Pancreas (tissue), 10 donors: ENCODE data around the gene SF3A1. TPM values are rescaled to one million over a fixed set of nuclear protein-coding genes. Genes with fewer than 3 reads are reported as not detected.

Experiments
- ATAC-seq, 4 donors: fragments of 200-7000 bp; cut with Tn5 transposase; one replicate each; pipeline versions ENCODE4 v1.8.0 to v1.9.1; 2020; ENCODE audit warnings: mild to moderate bottlenecking in 4 of 4, moderate library complexity in 4 of 4
- DNase-seq, 6 donors: peaks; one replicate each; pipeline ENCODE4 v3.0.0-alpha.2; 2020
- FAIRE-seq: peaks from 2 replicates; lab custom pipeline; 2012; peaks lifted over from hg19 to GRCh38; lab: Jason Lieb, UNC
- H3K27ac ChIP-seq, 4 donors: fragments of 200-600 bp; sonication (generic); 1 replicate in 3 of 4; 2 replicates in 1 of 4; pipeline versions ENCODE4 v1.5.0 to v1.8.0; 2020
- H3K27me3 ChIP-seq, 4 donors: fragments of 200-600 bp; one replicate each; pipeline ENCODE4 v1.8.0; 2021
- H3K36me3 ChIP-seq, 3 donors: fragments of 200-600 bp; sonication (generic) in 1 of 3; one replicate each; pipeline versions ENCODE4 v1.5.0 to v1.8.0; 2020 to 2021
- H3K4me1 ChIP-seq, 3 donors: fragments of 200-600 bp; one replicate each; pipeline ENCODE4 v1.8.0; 2021
- H3K4me3 ChIP-seq, 4 donors: fragments of 200-600 bp; sonication (generic) in 2 of 4; one replicate each; pipeline versions ENCODE4 v1.5.0 to v1.8.0; 2020 to 2021
- H3K9me3 ChIP-seq, 4 donors: fragments of 200-600 bp; one replicate each; pipeline ENCODE4 v1.8.0; 2021
- CTCF ChIP-seq, 4 donors: fragments of 200-600 bp; sonication (generic) in 3 of 4; IDR thresholded peaks; one replicate each; pipeline versions ENCODE4 v1.5.0 to v1.8.0; 2021; ENCODE audit warnings: antibody characterized with exemption in 4 of 4
- WGBS, 2 donors: extraction: QIAGEN DNeasy Blood & Tissue Kit; methylation state at CpG; one replicate each; pipeline ENCODE4 v1.1.7; 2013; 5-methylcytosine and 5-hydroxymethylcytosine counted together
- intact Hi-C, 3 donors: fragments of 100-400 bp; cut with DNase I; formaldehyde crosslinking; loops; one replicate each; pipeline versions ENCODE4 v1.11.1 to v1.14.2; 2022
- polyA plus RNA-seq, 2 donors: library from polyadenylated mRNA; stranded (reverse); fragments of 200-250 nt; gene quantifications; one replicate each; pipeline ENCODE4 v1.2.3, GENCODE V29; 2013
- total RNA-seq, 6 donors: library from RNA; stranded (reverse); fragmentation: NEBNext Ultra II Directional in 4 of 6; extraction: Animal tissue kit (Norgen Biotek cat#: 25700) in 4 of 6; gene quantifications; one replicate each; pipeline versions ENCODE4 v1.2.1 to v1.2.4, GENCODE V29; 2021 to 2023
- donor health status: healthy with polysubstance abuse.
- donor health status: DM: no; HTN: no; CAD: no; lungs with moderate emphysema.
- donor health status: DM: no; HTN: no; CAD: no.
- donor health status: control.
- donor health status: control.
- donor health status: Bipolar disorder and iron deficiency.
- donor health status: DM: yes; HTN: yes; CAD: no.
- donor health status: DM: no; HTN: no; CAD: no.
- donor health status: DM: no; HTN: no; CAD: no.
- donor health status: DM: yes; HTN: yes; CAD: no.

Gene SF3A1
- total and polyA plus RNA-seq, 8 donors = 19.2 to 102 (median 85.8) TPM

- no peaks in the 10 kb centered on the region for H3K27me3 ChIP-seq
- 90 to 93% methylated on average over 11 of the region's 11 CpGs for WGBS, 2 donors
- intact Hi-C loops = no loop called here
- no peak overlapping the region for H3K4me3 ChIP-seq
- peaks cover 0 to 10% (median 0%) of the 10 kb centered on the region in 3 donors for H3K4me1 ChIP-seq
- H3K27ac ChIP-seq = no peak overlapping the region
- no peak for TF ChIP-seq CTCF (IDR thresholded peaks at IDR 0.05)
- DNase-seq (no peak), FAIRE-seq (no peak), ATAC-seq (no peak)
- no peaks in the 10 kb centered on the region for H3K9me3 ChIP-seq
- H3K36me3 ChIP-seq = peaks cover 0 to 27% (median 3%) of the 10 kb centered on the region in 3 donors
Observed at GRCh38 chr22:30297276-30297990, 59.3 kb downstream of the SF3A1 start.

DNA sequence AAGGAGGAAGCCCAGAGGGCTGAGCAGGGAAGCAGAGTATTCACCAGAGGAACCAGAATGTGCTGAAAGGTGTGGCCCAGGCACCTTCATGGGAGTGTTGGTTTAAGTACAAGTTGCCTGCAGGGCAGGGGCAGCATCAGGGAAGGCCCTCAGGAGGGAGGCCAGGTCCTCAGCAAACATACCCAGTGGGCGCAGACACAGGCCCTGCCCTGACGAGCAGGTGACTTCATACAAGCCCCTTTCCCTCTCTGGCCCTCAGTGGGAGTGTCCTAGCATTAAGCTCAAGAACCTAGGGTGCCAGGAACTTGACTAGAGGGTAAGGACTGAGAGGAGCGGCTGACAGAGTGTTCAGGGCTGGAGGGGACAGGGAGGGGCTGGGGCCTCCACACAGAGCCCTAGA is 59.9 kb downstream of the SF3A1 start:
- Histone ChIP-seq H3K27ac (no peak overlapping the region), H3K27me3 (no peaks in the 10 kb centered on the region), H3K4me3 (no peak overlapping the region), H3K9me3 (no peaks in the 10 kb centered on the region), H3K36me3 (peaks cover 0 to 32% (median 3%) of the 10 kb centered on the region in 3 donors), H3K4me1 (peaks cover 0 to 4% (median 0%) of the 10 kb centered on the region in 3 donors)
- no peak for DNase-seq
- WGBS, 2 donors = 94 to 96% methylated on average over 3 of the region's 3 CpGs
- intact Hi-C loops = no loop called here
- FAIRE-seq = no peak
- no peak for ATAC-seq
- no peak for TF ChIP-seq CTCF (IDR thresholded peaks at IDR 0.05)

- H3K4me3 ChIP-seq = no peak overlapping the region
- intact Hi-C loops = no loop called here
- no peaks in the 10 kb centered on the region for H3K9me3 ChIP-seq
- H3K36me3 ChIP-seq = peaks cover 0 to 32% (median 3%) of the 10 kb centered on the region in 3 donors
- ATAC-seq (no peak), DNase-seq (no peak), FAIRE-seq (no peak)
- peaks cover 0 to 4% (median 3%) of the 10 kb centered on the region in 3 donors for H3K4me1 ChIP-seq
- no peak overlapping the region for H3K27ac ChIP-seq
- no peak for TF ChIP-seq CTCF (IDR thresholded peaks at IDR 0.05)
- no peaks in the 10 kb centered on the region for H3K27me3 ChIP-seq
- 94 to 95% methylated on average over 4 of the region's 4 CpGs for WGBS, 2 donors
Observed at GRCh38 chr22:30296324-30296723, 60.4 kb downstream of the SF3A1 start.

GRCh38 chr22:30295576-30295975 is 61.1 kb downstream of the SF3A1 start:
- ATAC-seq (no peak), DNase-seq (no peak), FAIRE-seq (no peak)
- H3K36me3 ChIP-seq = peaks cover 0 to 32% (median 3%) of the 10 kb centered on the region in 3 donors
- WGBS, 2 donors = 75 to 86% methylated on average over 7 of the region's 7 CpGs
- peaks cover 4 to 11% (median 11%) of the 10 kb centered on the region in 3 donors for H3K4me1 ChIP-seq
- TF ChIP-seq CTCF (IDR thresholded peaks at IDR 0.05) = no peak
- intact Hi-C loops = no loop called here
- no peak overlapping the region for H3K4me3 ChIP-seq
- no peaks in the 10 kb centered on the region for H3K27me3 ChIP-seq
- no peak overlapping the region for H3K27ac ChIP-seq
- no peaks in the 10 kb centered on the region for H3K9me3 ChIP-seq

- Histone ChIP-seq H3K4me1 (peaks cover 10 to 17% (median 14%) of the 10 kb centered on the region in 3 donors), H3K27me3 (no peaks in the 10 kb centered on the region), H3K27ac (no peak overlapping the region), H3K36me3 (peaks cover 0 to 32% (median 3%) of the 10 kb centered on the region in 3 donors), H3K4me3 (no peak overlapping the region), H3K9me3 (no peaks in the 10 kb centered on the region)
- no peak for FAIRE-seq
- intact Hi-C loops = no loop called here
- WGBS, 2 donors = 92 to 94% methylated on average over 11 of the region's 11 CpGs
- no peak for ATAC-seq
- peak in 1 of 6 donors; percentile 67 for DNase-seq
- TF ChIP-seq CTCF (IDR thresholded peaks at IDR 0.05) = no peak
Observed at GRCh38 chr22:30294830-30295229, 61.9 kb downstream of the SF3A1 start.
